ENCODE measurements around the gene ZEB1. TPM values are rescaled to one million over a fixed set of nuclear protein-coding genes. Genes with fewer than 3 reads are reported as not detected.

The ZEB1 gene
- total and polyA plus RNA-seq, 2 of the 8 experiments (the other 6 are each of a cell fraction or from before 2014, with no cell fraction given), result 0.08 to 0.15 TPM

- TF ChIP-seq TBP (IDR thresholded peaks at IDR 0.05; ENCODE audit: low read depth, low read length) (no peak), SRF (IDR thresholded peaks at IDR 0.05; ENCODE audit: low read depth, low read length) (no peak), RBBP5 (IDR thresholded peaks at IDR 0.05; ENCODE audit: borderline replicate concordance, low read depth, low read length) (no peak), HDAC6 (IDR thresholded peaks at IDR 0.05; ENCODE audit: low read depth, low read length) (no peak), ASH2L (IDR thresholded peaks at IDR 0.05; ENCODE audit: low read length) (no peak)
Observed at GRCh38 chr10:31413325-31413724, 94.3 kb downstream of the ZEB1 start (continued).
